Liver (tissue), 3 donors: ENCODE measurements around the gene ITPA.

Experiments used
- EGR1 ChIP-seq, 2 donors: IDR thresholded peaks; 2 replicates each; pipeline ENCODE4 v1.6.1; 2016 to 2018; ENCODE audit warnings: antibody characterized with exemption in 2 of 2, low read depth in 2 of 2
- FOXA2 ChIP-seq: IDR thresholded peaks from 2 replicates; pipeline ENCODE4 v1.6.1; 2016; ENCODE audit warnings: antibody characterized with exemption
- GABPA ChIP-seq, 2 donors: IDR thresholded peaks in 1 of 2; conservative IDR thresholded peaks in 1 of 2; 2 replicates each; pipeline ENCODE4 v1.6.1; 2016; ENCODE audit warnings: antibody characterized with exemption in 2 of 2, mild to moderate bottlenecking in 1 of 2, moderate library complexity in 1 of 2
- NR2F2 ChIP-seq: IDR thresholded peaks from 2 replicates; pipeline ENCODE4 v1.6.1; 2016; ENCODE audit warnings: antibody characterized with exemption
- RAD21 ChIP-seq, 2 donors: IDR thresholded peaks; 2 replicates each; pipeline ENCODE4 v1.6.1; 2016; ENCODE audit warnings: antibody characterized with exemption in 2 of 2, mild to moderate bottlenecking in 2 of 2
- REST ChIP-seq: IDR thresholded peaks from 2 replicates; pipeline ENCODE4 v1.6.1; 2016; ENCODE audit warnings: antibody characterized with exemption, mild to moderate bottlenecking
- RXRA ChIP-seq, 2 donors: IDR thresholded peaks; 2 replicates each; pipeline ENCODE4 v1.6.1; 2017 to 2018; ENCODE audit warnings: antibody characterized with exemption in 2 of 2, mild to moderate bottlenecking in 1 of 2
- TAF1 ChIP-seq: conservative IDR thresholded peaks from 2 replicates; pipeline ENCODE4 v1.6.1; 2016; ENCODE audit warnings: antibody characterized with exemption, mild to moderate bottlenecking
- ZBTB33 ChIP-seq: IDR thresholded peaks from 2 replicates; pipeline ENCODE4 v1.6.1; 2016; ENCODE audit warnings: antibody characterized with exemption
- TF ChIP-seq, protein P1 (sequence below): fragments of 150-350 bp; IDR thresholded peaks from 2 replicates; pipeline ENCODE4 v1.5.1; 2017; ENCODE audit warnings: improper control_type of control experiment, low read depth, low read length; ENCODE audit not compliant: missing input control
- TF ChIP-seq, protein P2 (sequence below): IDR thresholded peaks from 2 replicates; pipeline ENCODE4 v1.6.1; 2016; ENCODE audit warnings: antibody characterized with exemption
- donor health status: healthy.
- donor health status: healthy.

GRCh38 chr20:3173610-3174441, 35.5 kb upstream of the ITPA start:
- TF ChIP-seq, protein P1, sequence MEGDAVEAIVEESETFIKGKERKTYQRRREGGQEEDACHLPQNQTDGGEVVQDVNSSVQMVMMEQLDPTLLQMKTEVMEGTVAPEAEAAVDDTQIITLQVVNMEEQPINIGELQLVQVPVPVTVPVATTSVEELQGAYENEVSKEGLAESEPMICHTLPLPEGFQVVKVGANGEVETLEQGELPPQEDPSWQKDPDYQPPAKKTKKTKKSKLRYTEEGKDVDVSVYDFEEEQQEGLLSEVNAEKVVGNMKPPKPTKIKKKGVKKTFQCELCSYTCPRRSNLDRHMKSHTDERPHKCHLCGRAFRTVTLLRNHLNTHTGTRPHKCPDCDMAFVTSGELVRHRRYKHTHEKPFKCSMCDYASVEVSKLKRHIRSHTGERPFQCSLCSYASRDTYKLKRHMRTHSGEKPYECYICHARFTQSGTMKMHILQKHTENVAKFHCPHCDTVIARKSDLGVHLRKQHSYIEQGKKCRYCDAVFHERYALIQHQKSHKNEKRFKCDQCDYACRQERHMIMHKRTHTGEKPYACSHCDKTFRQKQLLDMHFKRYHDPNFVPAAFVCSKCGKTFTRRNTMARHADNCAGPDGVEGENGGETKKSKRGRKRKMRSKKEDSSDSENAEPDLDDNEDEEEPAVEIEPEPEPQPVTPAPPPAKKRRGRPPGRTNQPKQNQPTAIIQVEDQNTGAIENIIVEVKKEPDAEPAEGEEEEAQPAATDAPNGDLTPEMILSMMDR = no peak
- TF ChIP-seq RXRA (IDR thresholded peaks at IDR 0.05) = peak in 1 of 2 donors; percentile 57
- TF ChIP-seq REST = no peak
- TF ChIP-seq, protein P2, sequence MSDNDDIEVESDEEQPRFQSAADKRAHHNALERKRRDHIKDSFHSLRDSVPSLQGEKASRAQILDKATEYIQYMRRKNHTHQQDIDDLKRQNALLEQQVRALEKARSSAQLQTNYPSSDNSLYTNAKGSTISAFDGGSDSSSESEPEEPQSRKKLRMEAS = no peak
- no peak for TF ChIP-seq GABPA (IDR thresholded peaks at IDR 0.05 in 1 of 2, conservative IDR thresholded peaks at IDR 0.05 in 1 of 2)
- TF ChIP-seq RAD21 (IDR thresholded peaks at IDR 0.05) = no peak
- peak; percentile 44 for TF ChIP-seq TAF1
- TF ChIP-seq EGR1 (IDR thresholded peaks at IDR 0.05; ENCODE audit: low read depth in 2 of 2) = no peak
- TF ChIP-seq ZBTB33 = no peak
- no peak for TF ChIP-seq FOXA2
- no peak for TF ChIP-seq NR2F2
